ENCODE data around the gene KIAA0232. TPM values are rescaled to one million over a fixed set of nuclear protein-coding genes. Genes with fewer than 3 reads are reported as not detected.
A peak's percentile ranks its signal among the peaks of the same experiment; 100 is the strongest.
"Not testable (repeated sequence)": the region's sequence is repeated elsewhere in the genome, so short reads cannot be mapped to it uniquely, and the experiment has no call there.

The KIAA0232 gene
- total RNA-seq, 1 donor from 2014 or later: 27.2 TPM

DNA sequence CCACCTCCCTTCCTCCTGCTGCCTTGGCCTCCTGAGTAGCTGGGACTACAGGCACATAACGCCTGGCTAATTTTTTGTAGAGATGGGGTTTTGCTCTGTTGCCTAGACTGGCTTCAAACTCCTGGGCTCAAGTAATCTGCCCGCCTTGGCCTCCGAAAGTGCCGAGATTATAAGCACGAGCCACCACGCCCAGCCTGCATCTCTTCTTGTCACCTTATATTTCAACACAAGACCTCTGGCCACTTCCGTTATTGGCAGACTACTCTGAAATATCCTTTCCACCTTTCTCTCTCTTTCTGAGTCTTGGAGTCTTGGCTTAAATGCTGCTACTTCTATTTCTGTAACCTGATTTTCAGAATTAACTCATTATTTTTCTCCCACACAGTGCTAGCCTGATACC lies 5.6 kb downstream of the KIAA0232 start:
- H3K9me3 Mint-ChIP-seq (ENCODE audit: unreplicated experiment): no peaks in the 10 kb centered on the region
- H3K27ac Mint-ChIP-seq (ENCODE audit: unreplicated experiment): no peak overlapping the region
- TF ChIP-seq, protein P1, sequence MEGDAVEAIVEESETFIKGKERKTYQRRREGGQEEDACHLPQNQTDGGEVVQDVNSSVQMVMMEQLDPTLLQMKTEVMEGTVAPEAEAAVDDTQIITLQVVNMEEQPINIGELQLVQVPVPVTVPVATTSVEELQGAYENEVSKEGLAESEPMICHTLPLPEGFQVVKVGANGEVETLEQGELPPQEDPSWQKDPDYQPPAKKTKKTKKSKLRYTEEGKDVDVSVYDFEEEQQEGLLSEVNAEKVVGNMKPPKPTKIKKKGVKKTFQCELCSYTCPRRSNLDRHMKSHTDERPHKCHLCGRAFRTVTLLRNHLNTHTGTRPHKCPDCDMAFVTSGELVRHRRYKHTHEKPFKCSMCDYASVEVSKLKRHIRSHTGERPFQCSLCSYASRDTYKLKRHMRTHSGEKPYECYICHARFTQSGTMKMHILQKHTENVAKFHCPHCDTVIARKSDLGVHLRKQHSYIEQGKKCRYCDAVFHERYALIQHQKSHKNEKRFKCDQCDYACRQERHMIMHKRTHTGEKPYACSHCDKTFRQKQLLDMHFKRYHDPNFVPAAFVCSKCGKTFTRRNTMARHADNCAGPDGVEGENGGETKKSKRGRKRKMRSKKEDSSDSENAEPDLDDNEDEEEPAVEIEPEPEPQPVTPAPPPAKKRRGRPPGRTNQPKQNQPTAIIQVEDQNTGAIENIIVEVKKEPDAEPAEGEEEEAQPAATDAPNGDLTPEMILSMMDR (IDR thresholded peaks at IDR 0.05; ENCODE audit: unreplicated experiment): no peak
- H3K27me3 Mint-ChIP-seq (ENCODE audit: unreplicated experiment): peaks cover 7% of the 10 kb centered on the region
- peaks cover 12% of the 10 kb centered on the region for H3K4me1 Mint-ChIP-seq (ENCODE audit: unreplicated experiment)
- no peak overlapping the region for H3K4me3 Mint-ChIP-seq (ENCODE audit: unreplicated experiment)
- H3K36me3 Mint-ChIP-seq (ENCODE audit: low read depth, unreplicated experiment): peaks cover 17% of the 10 kb centered on the region
- DNase-seq (ENCODE audit: low spot score): no peak

GRCh38 chr4:6791245-6791644 lies 8.7 kb downstream of the KIAA0232 start:
- peaks cover 23% of the 10 kb centered on the region for H3K36me3 Mint-ChIP-seq (ENCODE audit: low read depth, unreplicated experiment)
- not testable (repeated sequence) for H3K27ac Mint-ChIP-seq (ENCODE audit: unreplicated experiment); H3K27me3 Mint-ChIP-seq (ENCODE audit: unreplicated experiment)

GRCh38 chr4:6791796-6792195 lies 9.3 kb downstream of the KIAA0232 start:
- not testable (repeated sequence) for H3K9me3 Mint-ChIP-seq (ENCODE audit: unreplicated experiment); DNase-seq (ENCODE audit: low spot score); H3K27me3 Mint-ChIP-seq (ENCODE audit: unreplicated experiment); H3K27ac Mint-ChIP-seq (ENCODE audit: unreplicated experiment)
- H3K36me3 Mint-ChIP-seq (ENCODE audit: low read depth, unreplicated experiment): peaks cover 23% of the 10 kb centered on the region
- H3K4me1 Mint-ChIP-seq (ENCODE audit: unreplicated experiment): peaks cover 14% of the 10 kb centered on the region
- peak overlapping the region; percentile 2 for H3K4me3 Mint-ChIP-seq (ENCODE audit: unreplicated experiment)

More at GRCh38 chr4:6791245-6791644, 8.7 kb downstream of the KIAA0232 start:
- not testable (repeated sequence) for DNase-seq (ENCODE audit: low spot score); H3K4me3 Mint-ChIP-seq (ENCODE audit: unreplicated experiment); H3K9me3 Mint-ChIP-seq (ENCODE audit: unreplicated experiment)
- peaks cover 14% of the 10 kb centered on the region for H3K4me1 Mint-ChIP-seq (ENCODE audit: unreplicated experiment)

DNA sequence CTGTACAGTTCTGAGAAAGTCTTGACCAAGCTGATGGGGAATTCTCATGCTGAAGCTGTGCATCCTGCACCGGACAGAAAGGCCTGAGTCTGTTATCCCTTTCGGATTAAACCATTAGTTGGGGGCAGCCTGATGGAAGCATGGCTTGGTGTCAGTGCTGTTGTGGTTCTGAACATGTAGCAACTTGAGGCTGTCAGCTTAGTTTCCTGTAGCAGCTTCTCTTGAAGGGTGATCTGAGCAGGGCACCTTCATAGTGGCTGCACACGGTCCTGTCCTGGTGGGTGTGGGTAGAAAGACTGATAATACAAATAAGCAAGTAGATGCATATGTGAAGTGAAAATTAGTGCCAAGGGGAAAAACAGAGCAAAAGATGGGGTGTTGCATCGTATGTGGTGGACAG lies 11.7 kb downstream of the KIAA0232 start:
- Mint-ChIP-seq H3K27me3 (ENCODE audit: unreplicated experiment) (peaks cover 1% of the 10 kb centered on the region), H3K4me3 (ENCODE audit: unreplicated experiment) (peak overlapping the region; percentile 13), H3K9me3 (ENCODE audit: unreplicated experiment) (no peaks in the 10 kb centered on the region)

GRCh38 chr4:6795821-6796220 lies 13.3 kb downstream of the KIAA0232 start:
- TF ChIP-seq, protein P1 (IDR thresholded peaks at IDR 0.05; ENCODE audit: unreplicated experiment): no peak
- Mint-ChIP-seq H3K27ac (ENCODE audit: unreplicated experiment) (no peak overlapping the region), H3K4me3 (ENCODE audit: unreplicated experiment) (peak overlapping the region; percentile 8), H3K36me3 (ENCODE audit: low read depth, unreplicated experiment) (peaks cover 17% of the 10 kb centered on the region), H3K9me3 (ENCODE audit: unreplicated experiment) (no peaks in the 10 kb centered on the region), H3K4me1 (ENCODE audit: unreplicated experiment) (peaks cover 11% of the 10 kb centered on the region), H3K27me3 (ENCODE audit: unreplicated experiment) (peaks cover 3% of the 10 kb centered on the region)
- DNase-seq (ENCODE audit: low spot score): no peak

More for the DNA sequence above, 11.7 kb downstream of the KIAA0232 start:
- Mint-ChIP-seq H3K4me1 (ENCODE audit: unreplicated experiment) (peaks cover 11% of the 10 kb centered on the region), H3K36me3 (ENCODE audit: low read depth, unreplicated experiment) (peaks cover 17% of the 10 kb centered on the region), H3K27ac (ENCODE audit: unreplicated experiment) (peak overlapping the region; percentile 13)
- DNase-seq (ENCODE audit: low spot score): no peak
- TF ChIP-seq, protein P1 (IDR thresholded peaks at IDR 0.05; ENCODE audit: unreplicated experiment): no peak

DNA sequence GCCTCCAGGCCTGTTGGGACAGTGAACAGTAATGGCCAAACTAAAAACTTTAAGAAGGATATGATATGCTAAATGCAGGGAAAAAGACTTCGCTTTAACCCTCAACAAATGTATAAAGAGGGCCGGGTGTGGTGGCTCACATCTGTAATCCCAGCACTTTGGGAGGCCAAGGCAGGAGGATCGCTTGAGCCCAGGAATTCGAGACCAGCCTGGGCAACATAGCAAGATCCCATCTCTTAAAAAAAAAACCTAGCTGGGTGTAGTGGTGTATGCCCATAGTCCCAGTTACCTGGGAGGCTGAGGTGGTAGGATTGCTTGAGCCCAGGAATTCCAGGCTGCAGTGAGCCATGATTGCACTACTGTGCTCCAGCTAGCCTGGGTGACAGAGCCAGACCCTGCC lies 14.8 kb downstream of the KIAA0232 start:
- not testable (repeated sequence) for H3K4me3 Mint-ChIP-seq (ENCODE audit: unreplicated experiment); DNase-seq (ENCODE audit: low spot score); H3K27me3 Mint-ChIP-seq (ENCODE audit: unreplicated experiment); H3K27ac Mint-ChIP-seq (ENCODE audit: unreplicated experiment); H3K36me3 Mint-ChIP-seq (ENCODE audit: low read depth, unreplicated experiment); H3K9me3 Mint-ChIP-seq (ENCODE audit: unreplicated experiment)
- H3K4me1 Mint-ChIP-seq (ENCODE audit: unreplicated experiment): peaks cover 11% of the 10 kb centered on the region

Measured in endothelial cell (in vitro differentiated cells).